Stomach (tissue), 9 donors: ENCODE data around the gene USP35. TPM values are rescaled to one million over a fixed set of nuclear protein-coding genes. Genes with fewer than 3 reads are reported as not detected.
A peak's percentile ranks its signal among the peaks of the same experiment; 100 is the strongest.

Experiments
- DNase-seq, 2 donors: peaks; one replicate each; pipeline versions ENCODE4 v3.0.0 to v3.0.0-alpha.2; 2013 to 2019
- H3K27ac ChIP-seq, 5 donors: fragments of 200-600 bp in 4 of 5; sonication (generic) in 4 of 5; one replicate each; pipeline ENCODE4 v1.5.1; 2013 to 2019; ENCODE audit warnings: mild to moderate bottlenecking in 1 of 5, moderate library complexity in 1 of 5
- H3K27me3 ChIP-seq, 3 donors: fragments of 200-600 bp; sonication (generic); one replicate each; pipeline ENCODE4 v1.5.1; 2017 to 2019; ENCODE audit warnings: mixed run types in 1 of 3
- H3K36me3 ChIP-seq, 4 donors: fragments of 200-600 bp; sonication (generic); 1 replicate in 3 of 4; 2 replicates in 1 of 4; pipeline ENCODE4 v1.5.1; 2016 to 2019
- H3K4me1 ChIP-seq, 4 donors: fragments of 200-600 bp; sonication (generic); one replicate each; pipeline ENCODE4 v1.5.1; 2016 to 2019
- H3K4me3 ChIP-seq, 4 donors: fragments of 200-600 bp; sonication (generic) in 3 of 4; one replicate each; pipeline ENCODE4 v1.5.1; 2016 to 2019; ENCODE audit warnings: mild to moderate bottlenecking in 1 of 4
- H3K9me3 ChIP-seq, 4 donors: fragments of 200-600 bp; sonication (generic); one replicate each; pipeline ENCODE4 v1.5.1; 2016 to 2019
- EP300 ChIP-seq: sonication (generic); formaldehyde crosslinking; IDR thresholded peaks from one replicate; pipeline ENCODE4 v1.6.1; 2017; ENCODE audit warnings: antibody characterized with exemption
- POLR2A ChIP-seq, 4 donors: fragments of 450-650 bp; IDR thresholded peaks; one replicate each; pipeline ENCODE4 v1.6.1; 2016; ENCODE audit warnings: antibody characterized with exemption in 4 of 4, control low read depth in 2 of 4, mild to moderate bottlenecking in 1 of 4, moderate library complexity in 1 of 4
- POLR2AphosphoS5 ChIP-seq, 3 donors: sonication (generic); formaldehyde crosslinking; IDR thresholded peaks; one replicate each; pipeline ENCODE4 v1.6.1; 2016; ENCODE audit warnings: antibody characterized with exemption in 3 of 3
- WGBS, 5 donors: extraction: QIAGEN DNeasy Blood & Tissue Kit in 3 of 5; methylation state at CpG; one replicate each; pipeline versions ENCODE4 v1.1.5 to v1.1.7; 2013 to 2018; 5-methylcytosine and 5-hydroxymethylcytosine counted together
- intact Hi-C: fragments of 100-400 bp; cut with DNase I; formaldehyde crosslinking; loops from one replicate; pipeline ENCODE4 v1.15.1; 2023; ENCODE audit warnings: low total_unique reads
- polyA plus RNA-seq, 3 donors: library from polyadenylated mRNA; stranded (reverse); fragments of 200-250 nt; gene quantifications; one replicate each; pipeline ENCODE4 v1.2.3, GENCODE V29; 2013
- total RNA-seq, 5 donors: library from RNA; depleted of rRNA; stranded (reverse); fragments of >200 nt; gene quantifications; one replicate each; pipeline versions ENCODE4 v1.1.0 to v1.2.3, GENCODE V29; 2014 to 2016
- TF ChIP-seq, protein P1 (sequence below), 7 experiments: fragments of 450-650 bp in 4 of 7; fragments of 200-600 bp in 3 of 7; sonication (generic) in 3 of 7; IDR thresholded peaks; one replicate each; pipeline ENCODE4 v1.5.1; 2016 to 2019; ENCODE audit warnings: antibody characterized with exemption in 7 of 7, control low read depth in 2 of 7, mild to moderate bottlenecking in 1 of 7
- donor health status: healthy with polysubstance abuse.
- donor health status: Bipolar disorder and iron deficiency.
- donor health status: healthy.

Gene USP35
- total and polyA plus RNA-seq, 8 donors, result 0.61 to 68.4 (median 4.9) TPM

DNA sequence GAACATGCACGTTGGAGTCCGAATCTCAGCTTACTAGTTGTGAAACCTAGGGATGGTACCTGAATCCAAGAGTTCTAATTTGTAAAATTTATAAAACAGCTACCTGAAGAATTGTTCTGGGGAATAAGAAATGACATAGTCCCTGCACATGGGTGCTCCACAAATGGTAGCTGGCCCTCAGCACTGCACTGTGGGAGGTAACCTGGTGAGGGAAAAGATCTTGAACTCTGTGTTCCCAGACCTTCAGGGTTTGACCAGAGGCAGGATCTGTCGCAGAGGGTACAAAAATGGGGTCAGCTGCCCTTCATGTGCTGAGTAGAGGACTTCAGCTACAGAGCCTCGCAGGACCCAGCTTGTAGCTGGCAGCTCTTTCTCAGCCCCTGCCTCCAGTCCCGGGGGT lies 73.5 kb downstream of the USP35 start:
- no peak for DNase-seq
- Histone ChIP-seq H3K4me1 (peaks cover 0 to 17% (median 6%) of the 10 kb centered on the region in 4 donors), H3K27ac (no peak overlapping the region), H3K9me3 (no peaks in the 10 kb centered on the region), H3K36me3 (no peaks in the 10 kb centered on the region), H3K27me3 (no peaks in the 10 kb centered on the region), H3K4me3 (no peak overlapping the region)
- WGBS, 5 donors, result 86 to 89% (median 87%) methylated on average over 5 of the region's 5 CpGs
- TF ChIP-seq, protein P1, sequence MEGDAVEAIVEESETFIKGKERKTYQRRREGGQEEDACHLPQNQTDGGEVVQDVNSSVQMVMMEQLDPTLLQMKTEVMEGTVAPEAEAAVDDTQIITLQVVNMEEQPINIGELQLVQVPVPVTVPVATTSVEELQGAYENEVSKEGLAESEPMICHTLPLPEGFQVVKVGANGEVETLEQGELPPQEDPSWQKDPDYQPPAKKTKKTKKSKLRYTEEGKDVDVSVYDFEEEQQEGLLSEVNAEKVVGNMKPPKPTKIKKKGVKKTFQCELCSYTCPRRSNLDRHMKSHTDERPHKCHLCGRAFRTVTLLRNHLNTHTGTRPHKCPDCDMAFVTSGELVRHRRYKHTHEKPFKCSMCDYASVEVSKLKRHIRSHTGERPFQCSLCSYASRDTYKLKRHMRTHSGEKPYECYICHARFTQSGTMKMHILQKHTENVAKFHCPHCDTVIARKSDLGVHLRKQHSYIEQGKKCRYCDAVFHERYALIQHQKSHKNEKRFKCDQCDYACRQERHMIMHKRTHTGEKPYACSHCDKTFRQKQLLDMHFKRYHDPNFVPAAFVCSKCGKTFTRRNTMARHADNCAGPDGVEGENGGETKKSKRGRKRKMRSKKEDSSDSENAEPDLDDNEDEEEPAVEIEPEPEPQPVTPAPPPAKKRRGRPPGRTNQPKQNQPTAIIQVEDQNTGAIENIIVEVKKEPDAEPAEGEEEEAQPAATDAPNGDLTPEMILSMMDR (IDR thresholded peaks at IDR 0.05), result no peak
- TF ChIP-seq POLR2AphosphoS5 (IDR thresholded peaks at IDR 0.05) (no peak), POLR2A (IDR thresholded peaks at IDR 0.05) (no peak), EP300 (no peak)
- intact Hi-C loops, result no loop called here

DNA sequence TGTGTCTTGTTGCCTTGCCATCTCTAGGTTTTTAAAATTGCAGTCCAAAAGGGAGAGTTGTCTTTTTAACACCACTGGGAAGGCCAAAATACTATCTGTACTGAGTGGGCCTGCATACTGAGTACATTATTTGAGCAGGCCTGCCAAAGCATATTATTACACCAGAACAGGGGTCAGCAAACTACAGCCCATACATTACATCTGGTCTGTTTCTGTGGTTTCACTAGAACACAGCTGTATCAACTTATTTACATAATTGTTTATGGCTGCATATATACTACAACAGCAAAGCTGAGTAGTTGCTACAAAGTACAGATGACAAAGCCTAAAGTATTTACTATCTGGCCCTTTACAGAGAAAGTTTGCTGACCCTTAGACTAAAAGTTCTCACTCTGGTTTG lies 74.0 kb downstream of the USP35 start:
- H3K27ac ChIP-seq, result no peak overlapping the region
- H3K9me3 ChIP-seq, result no peaks in the 10 kb centered on the region
- intact Hi-C loops, result no loop called here
- DNase-seq, result peak in 1 of 2 donors; percentile 65
- peaks cover 0 to 12% (median 2%) of the 10 kb centered on the region in 4 donors for H3K4me1 ChIP-seq
- no peaks in the 10 kb centered on the region for H3K27me3 ChIP-seq
- no peaks in the 10 kb centered on the region for H3K36me3 ChIP-seq
- H3K4me3 ChIP-seq, result no peak overlapping the region
- no peak for TF ChIP-seq POLR2A (IDR thresholded peaks at IDR 0.05)

Other genes starting within 250 kb of the USP35 start
- 10 to 100 TPM; 10.7 to 92.8 (median 30.0) TPM for gene INTS4, start 194.3 kb upstream of the USP35 start, total RNA-seq
- gene INTS4, start 194.3 kb upstream of the USP35 start, polyA plus RNA-seq, result 10 to 100 TPM; 12.4 to 16.9 (median 13.3) TPM
- 10 to 100 TPM in 4 of 5 donors, 1 to 10 TPM in 1; 2.3 to 62.0 (median 14.7) TPM for gene KCTD14, start 165.6 kb upstream of the USP35 start, total RNA-seq
- gene KCTD14, start 165.6 kb upstream of the USP35 start, polyA plus RNA-seq, result 10 to 100 TPM in 2 of 3 donors, 1 to 10 TPM in 1; 8.9 to 27.2 (median 13.3) TPM
- gene THRSP, start 125.1 kb upstream of the USP35 start, total RNA-seq, result under 1 TPM in 1 of 5 donors, not detected in 4; 0.55 TPM
- gene THRSP, start 125.1 kb upstream of the USP35 start, polyA plus RNA-seq, result 1 to 10 TPM in 1 of 3 donors, under 1 TPM in 1, not detected in 1; 0.33 to 1.4 TPM
- 100 to 1,000 TPM in 2 of 5 donors, 10 to 100 TPM in 2, not detected in 1; 53.6 to 336 (median 92.4) TPM for gene NDUFC2, start 109.1 kb upstream of the USP35 start, total RNA-seq
- 100 to 1,000 TPM; 110 to 121 (median 119) TPM for gene NDUFC2, start 109.1 kb upstream of the USP35 start, polyA plus RNA-seq
- 10 to 100 TPM in 4 of 5 donors, 1 to 10 TPM in 1; 3.8 to 58.2 (median 19.6) TPM for gene ALG8, start 49.3 kb upstream of the USP35 start, total RNA-seq
- 10 to 100 TPM; 10.5 to 33.6 (median 29.4) TPM for gene ALG8, start 49.3 kb upstream of the USP35 start, polyA plus RNA-seq
- gene KCTD21, start 293 bp upstream of the USP35 start, total RNA-seq, result 10 to 100 TPM in 1 of 5 donors, 1 to 10 TPM in 3, not detected in 1; 2.9 to 62.4 (median 4.3) TPM
- 1 to 10 TPM; 2.9 to 4.7 (median 3.7) TPM for gene KCTD21, start 293 bp upstream of the USP35 start, polyA plus RNA-seq
- gene GAB2, start 228.9 kb downstream of the USP35 start, total RNA-seq, result 10 to 100 TPM in 2 of 5 donors, 1 to 10 TPM in 3; 2.2 to 19.3 (median 7.6) TPM
- gene GAB2, start 228.9 kb downstream of the USP35 start, polyA plus RNA-seq, result 10 to 100 TPM in 1 of 3 donors, 1 to 10 TPM in 2; 3.0 to 13.1 (median 9.6) TPM